ENCODE results near the gene THBS2.

Gene THBS2

DNA sequence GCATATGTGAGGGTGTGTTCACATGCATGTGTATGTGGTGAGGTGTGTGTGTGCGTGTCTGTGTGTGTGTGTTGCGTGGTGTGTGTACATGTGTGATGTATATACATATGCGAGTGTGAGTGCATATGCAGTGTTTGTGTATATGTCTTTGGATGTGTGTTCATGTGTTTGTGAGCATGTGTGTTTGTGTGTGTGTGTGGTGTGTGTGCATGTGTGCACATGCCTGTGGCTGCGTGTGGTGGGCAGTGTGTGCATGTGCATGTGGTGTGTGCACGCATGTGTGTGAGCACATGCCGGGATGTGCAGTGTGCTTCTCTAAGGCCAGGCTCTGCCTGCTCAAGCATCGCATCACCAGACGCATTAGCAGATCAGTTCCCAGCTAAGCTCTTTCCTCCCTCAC is 5.7 kb downstream of the THBS2 start:
- no peak for DNase-seq

DNA sequence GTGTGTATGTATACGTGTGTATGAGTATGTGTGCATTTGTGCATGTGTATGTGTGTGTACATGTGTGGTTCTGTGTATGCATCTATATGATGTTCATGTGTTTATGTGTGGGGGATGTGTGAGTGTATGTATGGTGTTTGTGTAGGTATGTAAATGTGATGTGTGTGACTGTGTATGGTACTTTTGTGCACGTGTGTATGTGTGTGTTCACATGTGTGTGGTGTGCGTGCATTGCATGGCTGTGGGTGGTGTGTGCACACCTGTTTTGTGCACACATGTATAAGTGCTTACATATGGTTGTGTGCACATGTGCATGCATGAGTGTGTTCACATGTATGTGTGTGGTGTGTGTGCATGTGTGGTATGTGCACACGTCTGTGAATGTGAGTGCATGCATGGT is 6.2 kb downstream of the THBS2 start:
- DNase-seq: no peak

DNA sequence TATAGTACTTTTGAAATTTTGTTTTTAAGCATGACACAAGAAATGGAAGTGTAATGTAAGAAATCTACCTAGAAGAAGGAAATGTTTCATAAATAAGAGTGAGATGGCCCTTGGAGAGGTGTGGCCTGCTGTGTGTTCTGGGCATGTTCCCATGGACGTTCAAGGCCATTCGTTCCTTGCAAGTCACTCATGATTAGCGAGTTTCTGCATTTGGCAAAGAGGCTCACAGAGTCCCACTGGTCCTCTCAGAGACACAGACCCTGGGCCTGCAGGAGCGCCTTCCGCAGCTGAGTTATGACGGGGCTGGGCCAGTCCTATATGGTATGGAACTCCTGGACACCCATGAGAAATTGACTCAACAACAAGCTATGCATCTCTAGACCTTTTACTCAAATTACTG is 7.2 kb downstream of the THBS2 start:
- no peak for DNase-seq

DNA sequence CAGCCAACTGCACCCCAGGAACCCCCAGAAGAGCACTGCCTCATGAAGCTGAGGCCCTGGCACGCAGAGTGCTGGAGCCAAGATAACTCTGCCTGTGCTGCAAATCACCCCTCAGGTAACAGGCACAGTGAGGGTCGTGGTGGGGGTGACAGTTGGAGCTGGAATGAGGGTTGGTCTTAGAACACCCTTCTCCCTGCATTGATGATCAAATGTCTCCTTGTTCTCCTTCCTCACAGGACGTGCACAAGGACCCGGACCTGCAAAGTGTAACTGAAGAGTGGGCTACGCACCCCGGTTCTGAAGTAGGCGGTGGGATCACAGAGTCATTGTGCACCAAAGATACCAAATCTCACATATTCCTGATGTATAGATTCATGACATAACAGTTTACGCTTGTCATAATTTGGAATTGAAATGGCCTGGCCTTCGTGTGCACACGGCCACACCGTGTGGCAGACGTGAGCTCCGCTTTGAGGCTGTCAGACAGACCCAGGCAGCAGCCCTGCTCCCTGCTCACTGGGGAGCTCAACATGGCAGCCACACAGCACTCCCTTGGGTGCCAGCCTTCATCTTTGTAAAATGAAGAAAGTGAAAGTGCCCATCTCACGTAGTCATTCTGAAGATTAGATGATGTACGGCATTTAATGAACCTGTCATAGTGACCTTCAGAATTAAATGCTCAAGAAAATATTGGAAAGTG is 8.8 kb downstream of the THBS2 start:
- no peak for DNase-seq

DNA sequence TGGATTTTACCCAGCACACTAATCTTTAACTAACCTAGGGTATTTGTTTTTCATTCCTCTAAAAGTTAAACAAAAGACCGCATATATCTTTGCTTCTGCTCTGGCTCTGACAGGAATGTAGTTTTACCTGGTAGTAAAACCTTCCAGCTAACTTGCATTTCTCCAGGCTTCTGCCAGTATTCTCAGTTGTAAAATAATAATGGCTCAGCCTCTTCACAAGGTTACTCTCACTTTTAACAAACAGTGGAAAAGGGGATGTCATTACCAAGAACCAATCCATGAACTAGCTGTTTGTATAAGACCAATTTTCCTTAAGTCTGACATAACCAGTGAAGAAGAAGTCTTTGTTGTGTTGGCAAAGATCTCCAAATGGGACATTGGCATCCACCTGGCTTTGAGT is 10.0 kb downstream of the THBS2 start:
- no peak for DNase-seq

DNA sequence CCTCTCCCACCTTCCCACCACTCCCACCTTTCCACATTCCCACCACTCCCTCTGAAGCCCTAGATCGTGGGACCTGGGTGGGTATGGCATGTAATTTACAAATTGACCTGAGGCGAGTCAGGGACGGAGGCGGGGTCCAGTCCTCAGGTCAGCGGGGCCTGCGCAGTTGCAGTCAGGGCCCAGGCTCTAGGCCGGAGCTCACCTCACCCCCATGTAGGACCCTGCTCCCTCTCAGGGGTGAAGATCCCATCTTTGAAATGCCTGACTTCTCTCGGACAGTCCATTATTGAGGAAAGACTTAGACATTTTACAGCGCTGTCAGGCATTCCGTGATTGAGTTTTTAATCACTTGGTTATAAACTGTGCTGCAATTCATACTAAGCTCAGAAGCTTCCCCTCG is 10.5 kb downstream of the THBS2 start:
- no peak for DNase-seq

DNA sequence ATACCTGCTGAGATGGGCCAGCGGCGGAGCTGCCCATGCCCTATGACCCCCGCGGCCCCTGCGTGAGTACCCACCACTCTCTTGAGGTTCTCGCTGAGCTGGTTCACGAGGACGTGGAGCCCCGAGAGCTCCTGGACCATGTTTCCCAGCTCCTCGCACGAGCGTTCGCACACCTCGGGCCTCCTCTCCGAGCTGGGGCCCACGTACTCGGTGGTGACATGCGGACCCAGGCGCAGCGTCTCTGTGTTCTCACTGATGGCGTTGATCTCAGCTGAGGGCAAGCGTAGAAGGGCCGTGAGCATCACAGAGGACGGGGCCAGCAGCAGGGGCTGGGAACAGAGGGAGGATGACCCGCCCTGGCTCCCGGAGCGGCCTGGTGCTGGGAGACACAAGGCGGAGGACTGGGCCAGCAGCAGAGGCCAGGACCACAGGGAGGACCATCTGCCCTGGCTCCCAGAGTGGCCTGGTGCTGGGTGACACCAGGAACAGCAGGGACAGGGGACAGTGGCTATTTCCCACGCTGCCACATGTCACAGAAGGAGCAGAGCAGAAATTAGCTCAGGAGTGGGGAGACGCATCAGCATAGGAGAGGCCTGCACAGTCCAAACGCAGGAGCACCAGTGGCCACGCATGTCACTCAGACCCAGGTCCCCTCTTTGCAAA is 11.8 kb downstream of the THBS2 start:
- DNase-seq: no peak

DNA sequence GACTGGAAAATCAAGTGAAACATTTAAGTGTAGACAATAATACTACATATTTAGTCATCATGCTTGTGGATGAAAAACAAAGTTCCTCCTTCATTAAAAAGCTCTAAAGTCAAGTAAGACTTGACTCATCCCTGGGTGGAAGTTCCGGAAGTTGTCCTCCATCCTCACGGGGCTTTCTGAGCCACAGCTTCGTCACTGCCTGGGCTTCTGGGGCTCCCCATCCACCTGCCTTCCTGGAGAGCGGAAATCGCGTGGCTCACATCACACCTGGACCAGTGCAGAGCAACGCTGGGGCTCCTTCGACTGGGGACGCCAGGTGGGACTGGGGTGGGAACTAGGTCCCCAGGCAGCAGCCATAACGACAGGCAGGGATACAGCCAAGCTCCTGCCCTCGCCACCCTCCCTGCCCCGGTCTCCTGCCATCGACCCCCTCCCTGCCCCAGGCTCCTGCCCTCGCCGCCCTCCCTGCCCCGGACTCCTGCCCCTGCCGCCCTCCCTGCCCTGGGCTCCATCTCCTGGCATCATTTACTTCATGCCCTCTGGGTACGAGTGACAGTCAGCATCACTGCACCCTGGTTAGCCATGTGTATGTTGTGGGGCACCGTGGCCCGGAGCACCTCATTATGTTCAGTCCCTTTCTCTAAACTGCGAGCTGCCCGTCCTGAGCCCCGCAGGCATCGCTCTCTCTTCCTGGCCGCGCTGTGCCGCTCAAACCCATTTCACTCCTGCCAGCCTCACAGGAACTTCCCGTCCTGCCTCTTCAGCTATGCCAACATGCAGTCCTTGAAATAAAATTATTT is 12.9 kb downstream of the THBS2 start:
- no peak for DNase-seq

DNA sequence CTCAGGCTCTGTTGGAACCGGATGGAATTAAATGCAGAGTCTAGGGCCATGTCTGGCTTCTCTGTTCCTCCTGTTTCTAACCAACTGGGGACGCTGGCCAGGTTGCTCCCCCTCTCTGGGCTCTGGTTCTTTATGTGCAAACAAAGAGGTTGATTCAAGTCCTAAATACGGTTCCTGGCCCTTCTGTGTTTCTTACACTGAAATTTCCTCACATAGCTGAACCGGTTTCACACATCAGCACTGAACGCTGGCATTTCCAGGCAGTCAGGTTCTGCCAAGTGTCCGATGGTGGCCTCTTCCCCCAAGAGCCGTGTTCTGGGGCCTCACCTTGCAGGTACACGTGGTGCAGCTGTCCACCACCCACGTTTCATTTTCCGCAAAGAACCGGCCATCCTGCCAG is 13.5 kb downstream of the THBS2 start:
- no peak for DNase-seq

DNA sequence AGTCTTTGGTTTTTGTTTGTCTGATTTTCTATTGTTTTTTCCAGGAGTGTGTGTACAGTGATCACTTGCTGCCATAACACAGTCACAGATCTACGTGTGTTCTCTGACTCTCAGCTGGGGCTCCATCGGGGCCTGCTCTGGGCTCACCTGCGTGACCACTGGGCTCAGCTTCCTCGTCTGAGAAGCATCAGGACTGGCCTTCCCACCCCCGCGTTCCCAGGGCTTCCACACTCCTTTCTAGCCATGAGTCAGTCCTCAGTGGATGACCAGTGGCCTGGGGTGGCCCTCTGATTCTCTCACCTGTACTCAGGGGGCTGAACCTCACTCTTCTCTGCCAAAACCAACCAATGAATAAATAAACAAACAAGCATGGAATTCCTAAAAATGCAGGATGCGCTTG is 14.5 kb downstream of the THBS2 start:
- DNase-seq: no peak

DNA sequence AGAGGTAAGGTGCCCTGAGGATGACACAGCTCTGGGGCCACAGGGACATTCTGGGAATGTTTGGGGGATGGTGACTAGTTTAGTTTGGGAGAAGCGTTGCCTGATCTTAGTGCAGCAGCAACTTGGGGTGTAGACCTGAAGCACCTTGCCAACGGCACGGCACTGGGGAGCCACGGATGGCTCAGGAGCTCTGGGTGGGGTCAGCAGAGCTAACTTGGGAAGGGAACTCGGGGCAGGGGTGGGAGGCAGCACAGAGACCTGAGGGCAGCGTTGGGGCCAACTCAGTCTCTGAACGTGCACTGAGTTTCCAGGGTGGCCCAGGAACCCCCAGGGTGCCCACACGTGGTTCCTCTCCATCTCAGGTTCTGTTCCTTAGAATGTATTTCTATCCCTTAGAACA is 14.9 kb downstream of the THBS2 start:
- no peak for DNase-seq

DNA sequence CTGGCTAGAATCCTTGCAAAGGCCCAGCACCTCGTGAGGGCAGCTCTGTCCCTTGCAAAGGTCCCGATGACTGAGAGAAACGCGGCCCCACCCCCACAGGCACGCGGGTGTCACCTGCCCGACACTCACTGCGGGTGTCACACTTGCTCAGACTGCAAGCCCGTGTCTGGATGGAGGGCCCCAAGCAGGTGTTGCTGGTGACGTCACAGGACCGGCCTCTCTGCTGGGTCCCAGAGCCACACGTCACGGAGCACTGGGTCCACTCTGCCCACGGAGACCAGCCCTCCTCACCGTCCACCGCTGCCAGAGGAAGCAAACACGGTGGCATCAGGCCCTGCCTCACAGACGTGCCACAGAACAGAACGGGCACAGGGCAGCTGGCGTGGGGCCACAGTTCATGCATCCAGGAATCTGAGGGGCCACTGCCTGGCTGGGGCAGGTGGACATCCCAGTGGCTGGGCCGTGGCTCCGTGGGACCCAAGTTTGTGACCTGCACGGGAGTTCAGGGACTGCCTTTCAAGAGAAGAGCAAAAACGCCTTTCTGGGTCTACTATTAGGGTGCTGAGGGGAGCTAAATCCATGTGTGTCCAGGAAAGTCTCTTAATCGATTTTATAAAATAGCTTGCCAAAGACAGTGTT is 16.0 kb downstream of the THBS2 start:
- DNase-seq: no peak

DNA sequence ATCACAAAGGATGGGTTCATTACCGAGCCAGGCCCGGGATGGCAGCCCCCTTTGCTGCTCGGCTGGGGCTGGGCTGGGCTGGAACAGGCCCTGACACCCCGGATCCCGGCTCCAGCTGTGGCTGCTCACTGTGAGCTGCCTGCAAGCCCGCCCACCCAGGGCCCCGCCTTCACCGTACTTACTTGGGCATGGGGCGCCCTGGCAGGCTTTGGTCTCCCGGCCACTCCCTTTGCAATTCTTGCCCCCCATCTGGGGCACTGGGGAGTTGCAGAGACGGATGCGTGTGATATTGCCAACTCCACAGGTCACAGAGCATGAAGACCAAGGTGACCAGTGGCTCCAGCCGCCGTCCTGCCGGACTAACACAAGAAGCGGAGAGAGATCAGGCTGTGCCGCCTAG is 16.7 kb downstream of the THBS2 start:
- no peak for DNase-seq

DNA sequence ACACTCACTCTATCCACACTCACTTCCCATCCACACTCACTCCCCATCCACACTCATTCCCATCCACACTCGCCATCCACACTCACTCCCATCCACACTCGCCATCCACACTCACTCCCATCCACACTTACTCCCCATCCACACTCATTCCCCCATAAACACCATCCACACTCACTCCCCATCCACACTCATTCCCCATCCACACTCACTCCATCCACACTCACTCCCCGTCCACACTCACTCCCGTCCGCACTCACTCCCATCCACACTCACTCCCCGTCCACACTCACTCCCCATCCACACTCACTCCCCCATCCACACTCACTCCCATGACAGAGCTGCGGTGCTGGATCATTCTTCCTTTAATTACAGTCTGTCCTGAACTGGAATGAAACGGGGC is 17.1 kb downstream of the THBS2 start:
- DNase-seq: no peak

DNA sequence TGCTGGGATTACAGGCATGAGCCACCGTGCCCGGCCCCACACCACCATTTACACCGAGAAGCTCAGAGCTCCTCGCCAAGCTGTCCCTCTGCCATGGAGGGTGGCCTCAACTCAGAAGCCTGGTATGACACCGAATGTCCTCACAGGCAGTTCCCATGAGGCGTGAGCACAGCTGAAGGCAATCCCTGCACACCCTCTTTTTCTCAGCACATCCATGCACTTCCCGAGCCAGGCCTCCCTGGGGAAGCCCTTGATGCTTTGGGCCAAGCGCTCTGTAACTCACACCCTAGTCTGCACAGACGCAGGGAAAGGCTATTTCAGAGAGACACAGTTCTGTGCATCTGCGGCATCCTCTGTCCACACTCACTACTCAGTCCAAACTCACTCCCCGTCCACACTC is 18.4 kb downstream of the THBS2 start:
- no peak for DNase-seq

DNA sequence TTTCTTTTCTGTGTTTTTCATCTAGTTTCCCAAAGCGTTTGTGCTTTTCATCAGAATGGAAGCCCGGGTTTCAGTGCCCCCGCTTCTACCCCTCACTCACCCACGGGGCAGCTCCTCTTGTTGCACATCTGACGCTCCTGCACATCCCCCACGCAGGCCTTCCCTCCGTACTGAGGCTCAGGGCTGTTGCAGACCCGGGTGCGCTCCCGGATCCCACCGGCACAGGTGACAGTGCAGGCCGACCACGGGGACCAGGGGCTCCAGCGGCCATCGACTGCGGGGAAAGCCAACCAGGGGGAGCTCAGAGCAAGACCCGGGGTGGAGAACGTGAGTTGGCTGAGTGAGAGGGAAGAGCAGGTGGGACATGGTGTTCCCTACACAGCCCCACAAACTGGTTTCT is 19.0 kb downstream of the THBS2 start:
- DNase-seq: no peak

DNA sequence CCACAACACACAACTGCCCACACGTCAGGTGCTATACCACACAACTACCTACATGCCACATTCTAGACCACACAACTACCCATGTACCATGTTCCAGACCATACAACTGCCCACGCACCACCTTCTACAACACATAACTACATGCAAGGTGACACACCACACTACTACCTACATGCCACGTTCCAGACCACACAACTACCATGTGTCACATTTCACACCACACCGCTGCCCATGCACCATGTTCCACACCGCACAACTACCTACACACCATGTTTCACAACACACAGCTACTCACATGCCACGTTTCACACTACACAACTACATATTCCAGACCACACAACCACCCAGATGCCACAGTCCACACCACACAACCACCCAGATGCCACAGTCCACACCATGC is 19.8 kb downstream of the THBS2 start:
- no peak for DNase-seq

DNA sequence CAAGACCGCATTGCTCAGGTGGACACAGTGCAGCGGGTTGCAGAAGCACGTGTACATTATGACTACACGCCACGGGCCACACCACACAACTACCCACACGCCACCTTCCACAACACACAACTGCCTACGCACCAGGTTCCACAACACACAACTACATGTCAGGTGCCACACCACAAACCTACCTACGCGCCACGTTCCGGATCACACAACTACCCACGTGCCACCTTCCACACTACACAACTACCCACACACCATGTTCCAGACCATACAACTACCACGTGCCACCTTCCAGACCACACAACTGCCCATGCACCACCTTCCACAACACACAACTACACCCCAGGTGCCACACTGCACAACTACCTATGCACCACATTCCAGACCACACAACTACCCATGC is 20.5 kb downstream of the THBS2 start:
- no peak for DNase-seq

DNA sequence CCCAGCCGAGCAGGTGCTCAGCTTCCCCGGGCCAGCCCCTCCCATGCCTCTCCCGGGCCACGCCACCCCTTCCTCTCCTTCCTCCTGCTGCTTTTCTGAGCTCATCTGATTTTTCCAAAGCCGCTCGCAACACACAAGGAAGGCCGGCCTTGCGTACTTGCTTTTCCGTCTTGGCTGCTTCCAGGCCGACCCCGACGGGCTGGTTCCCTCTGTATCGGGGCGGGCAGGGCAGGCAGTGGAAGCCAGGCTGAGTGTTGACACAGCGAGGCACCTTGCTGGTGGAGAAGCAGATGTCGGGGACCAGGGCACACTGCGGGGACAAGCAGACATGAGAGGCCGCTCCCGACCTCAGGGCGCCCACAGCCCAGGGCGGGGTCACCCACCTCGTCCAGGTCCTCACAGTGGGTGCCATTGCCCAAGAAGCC is 21.1 kb downstream of the THBS2 start:
- DNase-seq: no peak

DNA sequence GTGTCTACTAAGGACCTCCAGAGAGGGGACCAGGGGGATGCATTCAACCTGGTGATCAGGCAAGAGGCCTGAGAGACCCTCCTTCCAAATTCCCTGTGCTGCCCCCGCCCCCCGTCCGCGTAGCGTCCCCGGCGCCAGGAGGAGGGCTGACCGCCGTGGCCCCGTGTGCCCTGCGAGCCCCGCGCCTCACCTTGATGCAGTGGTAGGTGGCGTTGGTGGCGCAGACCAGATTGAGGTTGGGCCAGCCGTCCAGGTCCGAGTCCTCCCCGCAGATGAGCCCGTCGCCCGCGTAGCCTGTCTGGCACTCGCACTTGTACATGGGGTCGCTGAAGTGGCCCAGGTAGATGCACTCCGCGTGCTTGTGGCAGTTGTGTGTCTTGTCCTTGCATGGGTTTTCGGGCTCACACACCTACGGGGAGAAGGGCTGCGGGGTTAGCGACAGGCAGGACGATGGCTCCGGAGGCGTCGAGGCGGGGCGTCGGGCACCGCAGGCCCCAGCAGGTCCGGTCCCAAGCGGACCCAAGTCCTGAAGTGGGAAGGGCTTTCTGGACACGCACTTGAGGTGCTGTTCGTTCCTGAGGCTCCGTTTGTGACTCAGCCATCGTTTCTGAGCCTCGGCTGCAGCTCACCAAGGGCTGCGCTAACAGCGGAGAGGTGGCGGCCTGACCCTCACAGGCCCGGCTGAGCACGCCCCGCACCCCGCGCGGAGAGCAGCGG is 21.7 kb downstream of the THBS2 start:
- DNase-seq: no peak

DNA sequence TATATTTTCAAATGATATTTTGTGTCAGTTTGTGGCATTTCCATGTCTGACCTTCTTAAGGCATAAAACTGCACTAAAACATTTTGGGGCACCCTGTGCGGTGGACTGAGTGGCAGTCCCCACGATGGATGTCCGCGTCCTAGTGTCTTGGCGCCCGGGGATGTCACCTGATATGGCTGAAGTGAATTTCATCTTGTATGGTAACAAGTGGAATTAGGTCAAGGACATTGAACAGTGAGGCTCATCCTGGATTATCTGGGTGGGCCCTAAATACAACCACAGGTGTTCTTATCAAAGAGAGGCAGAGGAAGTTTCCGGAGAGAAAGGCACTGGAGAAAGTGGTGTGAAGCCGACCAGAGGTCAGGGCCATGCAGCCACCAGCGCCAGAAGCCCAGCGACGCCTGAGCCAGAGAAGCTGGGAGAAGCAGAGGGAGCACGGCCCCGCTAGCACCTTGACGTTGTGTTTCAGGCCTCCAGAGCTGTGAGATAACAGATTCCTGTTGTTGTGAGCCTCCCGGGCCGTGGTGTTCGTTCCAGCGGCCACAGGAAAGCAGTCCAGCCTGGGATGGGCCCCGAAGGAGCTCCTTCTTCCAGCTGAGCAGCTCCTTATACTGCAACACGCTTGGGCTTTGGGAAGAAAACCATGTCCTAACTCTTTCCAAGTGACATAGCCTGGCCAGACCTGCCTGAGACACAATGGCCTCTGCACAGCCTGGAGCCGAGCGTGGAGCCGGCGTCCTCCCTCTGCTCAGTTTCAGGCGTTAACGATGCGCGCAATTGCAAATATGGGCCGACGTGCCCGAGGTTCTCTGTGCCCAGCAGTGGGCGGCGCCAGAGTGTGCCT is 22.5 kb downstream of the THBS2 start:
- no peak for DNase-seq

DNA sequence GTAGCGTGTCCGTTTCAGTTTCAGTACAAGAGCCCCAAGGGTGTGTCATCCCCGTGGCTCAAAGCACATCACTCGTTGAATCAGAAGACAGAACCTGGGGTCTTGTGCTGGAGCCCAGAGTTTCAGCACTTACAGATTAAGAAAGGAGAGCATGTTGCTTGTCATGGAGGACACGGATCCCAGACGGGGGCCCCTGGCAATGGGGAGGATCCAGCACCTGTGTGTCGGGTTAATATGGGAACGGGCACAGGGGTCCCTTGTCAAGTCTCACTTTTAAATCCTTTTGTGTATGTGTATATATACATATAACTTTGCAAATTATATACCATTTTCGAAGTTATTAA is 23.4 kb downstream of the THBS2 start:
- DNase-seq: no peak
